K562 (cell line): Measurements from ENCODE around the gene TINAG. TPM values are rescaled to one million over a fixed set of nuclear protein-coding genes. Genes with fewer than 3 reads are reported as not detected.

ENCODE experiments used
- ATAC-seq: fragments of 200-7000 bp; cut with Tn5 transposase; 3 replicates; pipeline ENCODE4 v1.9.1; 2020; ENCODE audit warnings: moderate library complexity
- BruUV-seq: library from RNA; stranded (reverse); fragments of 400-500 nt; replicated peaks from 2 replicates; lab custom pipeline; 2021; lab: Mats Ljungman, UMichigan
- CTCF ChIA-PET: fragments of 300-600 bp; formaldehyde crosslinking; extraction: SDS; loops from one replicate; lab custom pipeline; 2021; ENCODE audit warnings: low intra/inter-chr PET ratio; lab: Yijun Ruan, JAX
- POLR2A ChIA-PET: fragments of 300-600, 350-650 bp; sonication (Branson Sonifier 250); formaldehyde crosslinking; extraction: SDS; loops from one replicate; lab custom pipeline; 2021; ENCODE audit warnings: antibody characterized with exemption, inconsistent platforms; lab: Yijun Ruan, JAX
- DNase-seq, 4 experiments: peaks; one replicate each; pipeline versions ENCODE4 v3.0.0 to v3.0.0-alpha.2; 2011 to 2018; ENCODE audit warnings: low spot score in 3 of 4, mixed read lengths in 3 of 4; ENCODE audit errors: extremely low read depth in 1 of 4
- FAIRE-seq: peaks from 2 replicates; lab custom pipeline; 2011; peaks lifted over from hg19 to GRCh38; lab: Jason Lieb, UNC
- H2AFZ ChIP-seq: 2 replicates; pipeline ENCODE4 v1.6.0; 2011; ENCODE audit warnings: low read depth, low read length, control low read depth, inconsistent platforms
- H3K27ac ChIP-seq: fragments of 200-600 bp; 3 replicates; pipeline ENCODE4 v1.8.0; 2011; ENCODE audit warnings: low read depth, mild to moderate bottlenecking, control low read depth, inconsistent platforms, low read length, moderate library complexity, mixed read lengths; ENCODE audit errors: extremely low read depth
- H3K27me3 ChIP-seq, 2 experiments: fragments of 300-600 bp in 1 of 2; 2 replicates in 1 of 2; 3 replicates in 1 of 2; pipeline versions ENCODE4 v1.6.0 to v1.8.0; 2011; ENCODE audit warnings: inconsistent platforms in 2 of 2, low read length in 2 of 2, mild to moderate bottlenecking in 1 of 2, mixed read lengths in 1 of 2, moderate library complexity in 1 of 2; ENCODE audit not compliant: control insufficient read depth in 2 of 2, insufficient read depth in 2 of 2
- H3K36me3 ChIP-seq: fragments of 300-600 bp; 3 replicates; pipeline ENCODE4 v1.8.0; 2011; ENCODE audit warnings: mild to moderate bottlenecking, low read length, inconsistent platforms; ENCODE audit not compliant: control insufficient read depth, insufficient read depth
- H3K4me1 ChIP-seq, 2 experiments: fragments of 200-600 bp in 1 of 2; replicated peaks in 1 of 2; 2 replicates in 1 of 2; 3 replicates in 1 of 2; pipeline versions ENCODE4 v1.5.1 to v1.8.0; 2011; ENCODE audit warnings: inconsistent platforms in 2 of 2, low read length in 2 of 2, mild to moderate bottlenecking in 1 of 2, mixed read lengths in 1 of 2, moderate library complexity in 1 of 2; ENCODE audit not compliant: control insufficient read depth in 2 of 2, insufficient read depth in 2 of 2
- H3K4me2 ChIP-seq: 2 replicates; pipeline ENCODE4 v1.6.1; 2011; ENCODE audit warnings: low read length, control low read depth, inconsistent platforms, mixed read lengths; ENCODE audit not compliant: insufficient read depth
- H3K4me3 ChIP-seq: fragments of 200-600 bp; sonication (generic), shearing (Covaris generic); 2 replicates; pipeline ENCODE4 v1.5.1; 2016; ENCODE audit warnings: control low read depth, inconsistent platforms
- H3K79me2 ChIP-seq: fragments of 200-600 bp; 3 replicates; pipeline ENCODE4 v1.8.0; 2011; ENCODE audit warnings: low read length, inconsistent platforms; ENCODE audit not compliant: control insufficient read depth, insufficient read depth
- H3K9ac ChIP-seq, 2 experiments: 2 replicates each; pipeline versions ENCODE4 v1.6.0 to v1.6.1; 2011; ENCODE audit warnings: low read depth in 2 of 2, low read length in 2 of 2, control low read depth in 1 of 2, inconsistent platforms in 1 of 2, mild to moderate bottlenecking in 1 of 2, mixed read lengths in 1 of 2; ENCODE audit not compliant: insufficient read depth in 1 of 2
- H3K9me1 ChIP-seq: one replicate; pipeline ENCODE4 v1.6.0; 2011; ENCODE audit warnings: inconsistent platforms, mild to moderate bottlenecking, low read length, moderate library complexity; ENCODE audit not compliant: control insufficient read depth, insufficient read depth
- H3K9me3 ChIP-seq: replicated peaks from 2 replicates; pipeline ENCODE4 v1.5.1; 2011; ENCODE audit warnings: low read depth, low read length, inconsistent platforms; ENCODE audit not compliant: control insufficient read depth, insufficient read depth
- H4K20me1 ChIP-seq: replicated peaks from 2 replicates; pipeline ENCODE4 v1.6.1; 2011; ENCODE audit warnings: low read length, inconsistent platforms, mixed read lengths; ENCODE audit not compliant: control insufficient read depth, insufficient read depth
- GATAD2B ChIP-seq: fragments of 450-650 bp; IDR thresholded peaks from 2 replicates; pipeline ENCODE4 v1.6.1; 2017; ENCODE audit warnings: mild to moderate bottlenecking, borderline replicate concordance
- HSF4 ChIP-seq: fragments of 250-450 bp; sonication (Bioruptor Pico); IDR thresholded peaks from 2 replicates; pipeline ENCODE4 v2.1.2; 2022; ENCODE audit warnings: mild to moderate bottlenecking, moderate library complexity, borderline replicate concordance
- NFYB ChIP-seq: IDR thresholded peaks from 2 replicates; pipeline ENCODE4 v1.6.1; 2011; ENCODE audit warnings: mild to moderate bottlenecking, moderate library complexity; ENCODE audit not compliant: insufficient read length; ENCODE audit errors: extremely low read depth
- POLR2B ChIP-seq: fragments of 450-650 bp; IDR thresholded peaks from 2 replicates; pipeline ENCODE4 v1.6.1; 2018; ENCODE audit warnings: low read depth; ENCODE audit not compliant: partially characterized antibody
- RBM22 ChIP-seq: fragments of 200-400 bp; formaldehyde crosslinking; IDR thresholded peaks from 2 replicates; pipeline ENCODE4 v1.6.1; 2018; ENCODE audit warnings: low read length, low read depth; ENCODE audit not compliant: poor library complexity, severe bottlenecking
- SIRT6 ChIP-seq: IDR thresholded peaks from one replicate; pipeline ENCODE4 v1.6.1; 2012; ENCODE audit warnings: low read depth, mild to moderate bottlenecking, control low read depth, inconsistent platforms, low read length, moderate library complexity
- SPI1 ChIP-seq: IDR thresholded peaks from 2 replicates; pipeline ENCODE4 v1.6.1; 2011; ENCODE audit warnings: low read depth, low read length, control low read depth, borderline replicate concordance
- TFAM ChIP-seq: fragments of 250-450 bp; sonication (Bioruptor Pico); conservative IDR thresholded peaks from 2 replicates; pipeline ENCODE4 v1.5.0; 2021; ENCODE audit warnings: mild to moderate bottlenecking, moderate library complexity
- YBX1 ChIP-seq: fragments of 450-650 bp; IDR thresholded peaks from 2 replicates; pipeline ENCODE4 v1.7.1; 2016; ENCODE audit warnings: mild to moderate bottlenecking
- ZBTB1 ChIP-seq: sonication (generic); formaldehyde crosslinking; IDR thresholded peaks from 2 replicates; pipeline ENCODE4 v1.8.1; 2023; ENCODE audit warnings: missing genetic modification reagents, low read depth, mild to moderate bottlenecking, borderline replicate concordance
- ZNF217 ChIP-seq: sonication (generic); formaldehyde crosslinking; IDR thresholded peaks from 2 replicates; pipeline ENCODE4 v1.8.0; 2022; ENCODE audit warnings: mild to moderate bottlenecking, missing genetic modification reagents
- WGBS: fragments of 100-300 bp; shearing (Covaris generic); methylation state at CpG from one replicate; pipeline ENCODE4 v1.1.6; 2016; ENCODE audit warnings: low coverage, mixed read lengths; ENCODE audit not compliant: insufficient coverage; ENCODE audit errors: missing lambda C conversion rate; 5-methylcytosine and 5-hydroxymethylcytosine counted together
- in situ Hi-C: fragments of 300-500 bp; cut with MboI; formaldehyde crosslinking; loops from 4 replicates; pipeline ENCODE4 v1.15.0; 2018; ENCODE audit warnings: inconsistent platforms, mixed read lengths
- intact Hi-C: fragments of 100-400 bp; cut with micrococcal nuclease; formaldehyde crosslinking; loops from 2 replicates; pipeline ENCODE4 v1.14.2; 2022
- polyA plus RNA-seq, 8 experiments: library from polyadenylated mRNA; depleted of rRNA in 4 of 8; stranded (reverse) in 5 of 8; unstranded in 3 of 8; fragments of >200 nt; fragmentation: Nextera tagmentation in 2 of 8; fragmentation: Illumina TruSeq in 1 of 8; extraction: Ambion mirVana in 2 of 8; extraction: Trizol in 1 of 8; gene quantifications; 2 replicates each; pipeline versions ENCODE4 v1.2.1 to v1.2.3, GENCODE V29; 2011 to 2014; ENCODE audit warnings: inconsistent platforms in 1 of 8, missing spikeins in 1 of 8
- total RNA-seq, 7 experiments: library from RNA; depleted of rRNA in 6 of 7; stranded (reverse); fragments of >200 nt in 6 of 7; fragmentation: Illumina TruSeq in 2 of 7; extraction: Trizol in 2 of 7; gene quantifications; 2 replicates each; pipeline versions ENCODE4 v1.2.1 to v1.2.3, GENCODE V29; 2011 to 2021; ENCODE audit warnings: low replicate concordance in 1 of 7
- TF ChIP-seq, protein P1 (sequence below): fragments of 450-650 bp; IDR thresholded peaks from 2 replicates; pipeline ENCODE4 v1.6.1; 2016; ENCODE audit warnings: mild to moderate bottlenecking
- TF ChIP-seq, protein P2 (sequence below): conservative IDR thresholded peaks from 2 replicates; pipeline ENCODE4 v1.6.1; 2011; ENCODE audit warnings: low read depth, mild to moderate bottlenecking, low read length; ENCODE audit not compliant: control insufficient read depth
- TF ChIP-seq, protein P3 (sequence below): fragments of 250-450 bp; sonication (Bioruptor Pico); IDR thresholded peaks from 2 replicates; pipeline ENCODE4 v1.5.0; 2021

Gene TINAG
- total and polyA plus RNA-seq, 9 of the 15 experiments (the other 6 are each of a cell fraction or from before 2014, with no cell fraction given): not detected

GRCh38 chr6:54307439-54307910 is 766 bp upstream of the TINAG start:
- H3K79me2 ChIP-seq: no peaks in the 10 kb centered on the region
- H3K9me3 ChIP-seq: peaks cover 1% of the 10 kb centered on the region; the same call in 1 of the 2 replicates
- FAIRE-seq: no peak
- POLR2A ChIA-PET: no interaction called here
- H3K27ac ChIP-seq: no peak overlapping the region
- H3K27me3 ChIP-seq: no peaks in the 10 kb centered on the region
- H3K36me3 ChIP-seq: no peaks in the 10 kb centered on the region
- CTCF ChIA-PET: no interaction called here
- intact Hi-C loops: no loop called here
- no peak overlapping the region for H3K4me2 ChIP-seq
- H4K20me1 ChIP-seq: no peaks in the 10 kb centered on the region
- TF ChIP-seq, protein P1, sequence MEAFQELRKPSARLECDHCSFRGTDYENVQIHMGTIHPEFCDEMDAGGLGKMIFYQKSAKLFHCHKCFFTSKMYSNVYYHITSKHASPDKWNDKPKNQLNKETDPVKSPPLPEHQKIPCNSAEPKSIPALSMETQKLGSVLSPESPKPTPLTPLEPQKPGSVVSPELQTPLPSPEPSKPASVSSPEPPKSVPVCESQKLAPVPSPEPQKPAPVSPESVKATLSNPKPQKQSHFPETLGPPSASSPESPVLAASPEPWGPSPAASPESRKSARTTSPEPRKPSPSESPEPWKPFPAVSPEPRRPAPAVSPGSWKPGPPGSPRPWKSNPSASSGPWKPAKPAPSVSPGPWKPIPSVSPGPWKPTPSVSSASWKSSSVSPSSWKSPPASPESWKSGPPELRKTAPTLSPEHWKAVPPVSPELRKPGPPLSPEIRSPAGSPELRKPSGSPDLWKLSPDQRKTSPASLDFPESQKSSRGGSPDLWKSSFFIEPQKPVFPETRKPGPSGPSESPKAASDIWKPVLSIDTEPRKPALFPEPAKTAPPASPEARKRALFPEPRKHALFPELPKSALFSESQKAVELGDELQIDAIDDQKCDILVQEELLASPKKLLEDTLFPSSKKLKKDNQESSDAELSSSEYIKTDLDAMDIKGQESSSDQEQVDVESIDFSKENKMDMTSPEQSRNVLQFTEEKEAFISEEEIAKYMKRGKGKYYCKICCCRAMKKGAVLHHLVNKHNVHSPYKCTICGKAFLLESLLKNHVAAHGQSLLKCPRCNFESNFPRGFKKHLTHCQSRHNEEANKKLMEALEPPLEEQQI: no peak
- no peak for TF ChIP-seq GATAD2B
- TF ChIP-seq, protein P2, sequence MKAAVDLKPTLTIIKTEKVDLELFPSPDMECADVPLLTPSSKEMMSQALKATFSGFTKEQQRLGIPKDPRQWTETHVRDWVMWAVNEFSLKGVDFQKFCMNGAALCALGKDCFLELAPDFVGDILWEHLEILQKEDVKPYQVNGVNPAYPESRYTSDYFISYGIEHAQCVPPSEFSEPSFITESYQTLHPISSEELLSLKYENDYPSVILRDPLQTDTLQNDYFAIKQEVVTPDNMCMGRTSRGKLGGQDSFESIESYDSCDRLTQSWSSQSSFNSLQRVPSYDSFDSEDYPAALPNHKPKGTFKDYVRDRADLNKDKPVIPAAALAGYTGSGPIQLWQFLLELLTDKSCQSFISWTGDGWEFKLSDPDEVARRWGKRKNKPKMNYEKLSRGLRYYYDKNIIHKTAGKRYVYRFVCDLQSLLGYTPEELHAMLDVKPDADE: no peak
- no peak for TF ChIP-seq SIRT6
- TF ChIP-seq ZBTB1: no peak
- TF ChIP-seq HSF4: no peak
- no peak for TF ChIP-seq YBX1
- TF ChIP-seq POLR2B: no peak
- TF ChIP-seq ZNF217 (CRISPR knock-in tag): no peak
- TF ChIP-seq TFAM (CRISPR knock-in tag): no peak
- no peak for TF ChIP-seq SPI1
- no peak for TF ChIP-seq NFYB
- TF ChIP-seq, protein P3, sequence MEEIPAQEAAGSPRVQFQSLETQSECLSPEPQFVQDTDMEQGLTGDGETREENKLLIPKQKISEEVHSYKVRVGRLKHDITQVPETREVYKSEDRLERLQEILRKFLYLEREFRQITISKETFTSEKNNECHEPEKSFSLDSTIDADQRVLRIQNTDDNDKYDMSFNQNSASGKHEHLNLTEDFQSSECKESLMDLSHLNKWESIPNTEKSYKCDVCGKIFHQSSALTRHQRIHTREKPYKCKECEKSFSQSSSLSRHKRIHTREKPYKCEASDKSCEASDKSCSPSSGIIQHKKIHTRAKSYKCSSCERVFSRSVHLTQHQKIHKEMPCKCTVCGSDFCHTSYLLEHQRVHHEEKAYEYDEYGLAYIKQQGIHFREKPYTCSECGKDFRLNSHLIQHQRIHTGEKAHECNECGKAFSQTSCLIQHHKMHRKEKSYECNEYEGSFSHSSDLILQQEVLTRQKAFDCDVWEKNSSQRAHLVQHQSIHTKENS (CRISPR knock-in tag): no peak
- no peak for TF ChIP-seq RBM22
- TF ChIP-seq, all 486 proteins: peak for 0
- no peaks in the 10 kb centered on the region for H3K9me1 ChIP-seq
- no peak overlapping the region for H2AFZ ChIP-seq
- no peak overlapping the region for H3K4me3 ChIP-seq
- no peak for ATAC-seq
- WGBS: 0% methylated on average over 2 of the region's 2 CpGs
- no TSS peak for BruUV-seq
- no peaks in the 10 kb centered on the region for H3K4me1 ChIP-seq
- no peak overlapping the region for H3K9ac ChIP-seq
- no peak for DNase-seq
- in situ Hi-C loops: no loop called here
